ENCODE measurements around the gene ELMO3. TPM values are rescaled to one million over a fixed set of nuclear protein-coding genes. Genes with fewer than 3 reads are reported as not detected.

ELMO3 gene
- total RNA-seq, 1 experiment from 2014 or later: 2.0 TPM

- Histone ChIP-seq H3K9me3 (ENCODE audit: control insufficient read depth, insufficient read depth, low read depth, low read length) (no peaks in the 10 kb centered on the region), H3K4me1 (ENCODE audit: control insufficient read depth, insufficient read depth, low read length) (peaks cover 7% of the 10 kb centered on the region), H3K4me3 (ENCODE audit: low read depth in 2 of 2, low read length in 2 of 2) (peak overlapping the region; percentile 64 to 73), H3K27me3 (ENCODE audit: control insufficient read depth, insufficient read depth, low read length) (no peaks in the 10 kb centered on the region), H3K36me3 (ENCODE audit: control insufficient read depth, insufficient read depth, low read length) (no peaks in the 10 kb centered on the region; the same call in 1 of the 2 replicates), H3K27ac (ENCODE audit: low read length) (no peak overlapping the region)
- ChIA-PET CTCF (no interaction called here), POLR2A (no interaction called here)
- ATAC-seq (peak; percentile 2; the same call in 1 of the 2 replicates), DNase-seq (ENCODE audit: low read depth, low spot score) (no peak)
- TF ChIP-seq POLR2AphosphoS5 (IDR thresholded peaks at IDR 0.05; ENCODE audit: low read depth, low read length) (no peak), CTCF (IDR thresholded peaks at IDR 0.05) (no peak), TCF7L2 (IDR thresholded peaks at IDR 0.05; ENCODE audit: low read depth, low read length) (no peak), SIN3A (IDR thresholded peaks at IDR 0.05; ENCODE audit: borderline replicate concordance, insufficient read depth, low read depth, low read length) (no peak)
- TF ChIP-seq, protein P1, sequence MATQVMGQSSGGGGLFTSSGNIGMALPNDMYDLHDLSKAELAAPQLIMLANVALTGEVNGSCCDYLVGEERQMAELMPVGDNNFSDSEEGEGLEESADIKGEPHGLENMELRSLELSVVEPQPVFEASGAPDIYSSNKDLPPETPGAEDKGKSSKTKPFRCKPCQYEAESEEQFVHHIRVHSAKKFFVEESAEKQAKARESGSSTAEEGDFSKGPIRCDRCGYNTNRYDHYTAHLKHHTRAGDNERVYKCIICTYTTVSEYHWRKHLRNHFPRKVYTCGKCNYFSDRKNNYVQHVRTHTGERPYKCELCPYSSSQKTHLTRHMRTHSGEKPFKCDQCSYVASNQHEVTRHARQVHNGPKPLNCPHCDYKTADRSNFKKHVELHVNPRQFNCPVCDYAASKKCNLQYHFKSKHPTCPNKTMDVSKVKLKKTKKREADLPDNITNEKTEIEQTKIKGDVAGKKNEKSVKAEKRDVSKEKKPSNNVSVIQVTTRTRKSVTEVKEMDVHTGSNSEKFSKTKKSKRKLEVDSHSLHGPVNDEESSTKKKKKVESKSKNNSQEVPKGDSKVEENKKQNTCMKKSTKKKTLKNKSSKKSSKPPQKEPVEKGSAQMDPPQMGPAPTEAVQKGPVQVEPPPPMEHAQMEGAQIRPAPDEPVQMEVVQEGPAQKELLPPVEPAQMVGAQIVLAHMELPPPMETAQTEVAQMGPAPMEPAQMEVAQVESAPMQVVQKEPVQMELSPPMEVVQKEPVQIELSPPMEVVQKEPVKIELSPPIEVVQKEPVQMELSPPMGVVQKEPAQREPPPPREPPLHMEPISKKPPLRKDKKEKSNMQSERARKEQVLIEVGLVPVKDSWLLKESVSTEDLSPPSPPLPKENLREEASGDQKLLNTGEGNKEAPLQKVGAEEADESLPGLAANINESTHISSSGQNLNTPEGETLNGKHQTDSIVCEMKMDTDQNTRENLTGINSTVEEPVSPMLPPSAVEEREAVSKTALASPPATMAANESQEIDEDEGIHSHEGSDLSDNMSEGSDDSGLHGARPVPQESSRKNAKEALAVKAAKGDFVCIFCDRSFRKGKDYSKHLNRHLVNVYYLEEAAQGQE (IDR thresholded peaks at IDR 0.05; ENCODE audit: insufficient read depth in 1 of 2, low read depth in 2 of 2, low read length in 1 of 2): no peak
- in situ Hi-C loops (cut with HindIII; ENCODE audit: low pct_unique_long_range_greater_than_20kb, low sequenced_read_pairs): no loop called here
- BruUV-seq (replicated peaks): no TSS peak
- intact Hi-C loops (cut with micrococcal nuclease; ENCODE audit: unreplicated experiment): no loop called here
These were observed 50.5 kb downstream of the ELMO3 start for GRCh38 chr16:67249178-67250044.

- peaks cover 7% of the 10 kb centered on the region for H3K4me1 ChIP-seq (ENCODE audit: control insufficient read depth, insufficient read depth, low read length)
- in situ Hi-C loops (cut with HindIII; ENCODE audit: low pct_unique_long_range_greater_than_20kb, low sequenced_read_pairs) (no loop called here), intact Hi-C loops (cut with micrococcal nuclease; ENCODE audit: unreplicated experiment) (no loop called here)
- no peaks in the 10 kb centered on the region for H3K9me3 ChIP-seq (ENCODE audit: control insufficient read depth, insufficient read depth, low read depth, low read length)
- DNase-seq (ENCODE audit: low read depth, low spot score): no peak
- no peak for ATAC-seq
- TF ChIP-seq CTCF (IDR thresholded peaks at IDR 0.05) (no peak), TCF7L2 (IDR thresholded peaks at IDR 0.05; ENCODE audit: low read depth, low read length) (no peak), POLR2AphosphoS5 (IDR thresholded peaks at IDR 0.05; ENCODE audit: low read depth, low read length) (no peak), SIN3A (IDR thresholded peaks at IDR 0.05; ENCODE audit: borderline replicate concordance, insufficient read depth, low read depth, low read length) (no peak)
- TF ChIP-seq, protein P1 (IDR thresholded peaks at IDR 0.05; ENCODE audit: insufficient read depth in 1 of 2, low read depth in 2 of 2, low read length in 1 of 2): no peak
- no peaks in the 10 kb centered on the region for H3K27me3 ChIP-seq (ENCODE audit: control insufficient read depth, insufficient read depth, low read length)
- no peak overlapping the region for H3K4me3 ChIP-seq (ENCODE audit: low read depth in 2 of 2, low read length in 2 of 2)
- ChIA-PET CTCF (no interaction called here), POLR2A (no interaction called here)
- no peaks in the 10 kb centered on the region; the same call in 1 of the 2 replicates for H3K36me3 ChIP-seq (ENCODE audit: control insufficient read depth, insufficient read depth, low read length)
- no peak overlapping the region for H3K27ac ChIP-seq (ENCODE audit: low read length)
- no TSS peak for BruUV-seq (replicated peaks)
These were observed 51.1 kb downstream of the ELMO3 start for GRCh38 chr16:67250045-67250327.
